ENCODE data around the gene HOMER1.

DNA sequence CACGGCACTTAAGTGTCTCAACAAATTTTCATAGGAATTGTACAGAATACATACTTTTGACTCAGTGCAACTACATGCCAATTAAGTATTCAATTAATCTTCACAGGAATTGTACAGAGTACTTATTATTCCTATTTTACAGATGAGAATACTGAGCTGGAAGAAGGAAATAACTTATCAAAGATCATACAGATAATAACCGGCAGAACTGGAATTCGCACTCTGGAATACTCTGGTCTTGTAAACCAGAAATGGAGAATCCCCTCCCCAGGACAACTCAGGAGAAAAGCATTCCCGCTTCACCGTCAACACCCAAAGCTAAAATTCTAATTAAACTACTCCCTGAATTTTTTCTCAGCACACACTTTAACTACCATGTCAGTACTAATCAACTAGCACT is 112.7 kb downstream of the HOMER1 start:
- TF ChIP-seq, protein P1, sequence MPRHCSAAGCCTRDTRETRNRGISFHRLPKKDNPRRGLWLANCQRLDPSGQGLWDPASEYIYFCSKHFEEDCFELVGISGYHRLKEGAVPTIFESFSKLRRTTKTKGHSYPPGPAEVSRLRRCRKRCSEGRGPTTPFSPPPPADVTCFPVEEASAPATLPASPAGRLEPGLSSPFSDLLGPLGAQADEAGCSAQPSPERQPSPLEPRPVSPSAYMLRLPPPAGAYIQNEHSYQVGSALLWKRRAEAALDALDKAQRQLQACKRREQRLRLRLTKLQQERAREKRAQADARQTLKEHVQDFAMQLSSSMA (CRISPR knock-in tag; IDR thresholded peaks at IDR 0.05) = no peak
- TF ChIP-seq ZNF3 (CRISPR knock-in tag; IDR thresholded peaks at IDR 0.05) (no peak), POLR2AphosphoS5 (IDR thresholded peaks at IDR 0.05; ENCODE audit: low read depth, low read length) (no peak), KLF6 (CRISPR knock-in tag; IDR thresholded peaks at IDR 0.05) (no peak), FOXJ3 (CRISPR knock-in tag; IDR thresholded peaks at IDR 0.05; ENCODE audit: borderline replicate concordance) (no peak), ZBTB42 (CRISPR knock-in tag; IDR thresholded peaks at IDR 0.05) (no peak), JUN (CRISPR knock-in tag; IDR thresholded peaks at IDR 0.05) (no peak), NPAS2 (CRISPR knock-in tag; IDR thresholded peaks at IDR 0.05; ENCODE audit: borderline replicate concordance) (no peak)
- TF ChIP-seq, protein P2, sequence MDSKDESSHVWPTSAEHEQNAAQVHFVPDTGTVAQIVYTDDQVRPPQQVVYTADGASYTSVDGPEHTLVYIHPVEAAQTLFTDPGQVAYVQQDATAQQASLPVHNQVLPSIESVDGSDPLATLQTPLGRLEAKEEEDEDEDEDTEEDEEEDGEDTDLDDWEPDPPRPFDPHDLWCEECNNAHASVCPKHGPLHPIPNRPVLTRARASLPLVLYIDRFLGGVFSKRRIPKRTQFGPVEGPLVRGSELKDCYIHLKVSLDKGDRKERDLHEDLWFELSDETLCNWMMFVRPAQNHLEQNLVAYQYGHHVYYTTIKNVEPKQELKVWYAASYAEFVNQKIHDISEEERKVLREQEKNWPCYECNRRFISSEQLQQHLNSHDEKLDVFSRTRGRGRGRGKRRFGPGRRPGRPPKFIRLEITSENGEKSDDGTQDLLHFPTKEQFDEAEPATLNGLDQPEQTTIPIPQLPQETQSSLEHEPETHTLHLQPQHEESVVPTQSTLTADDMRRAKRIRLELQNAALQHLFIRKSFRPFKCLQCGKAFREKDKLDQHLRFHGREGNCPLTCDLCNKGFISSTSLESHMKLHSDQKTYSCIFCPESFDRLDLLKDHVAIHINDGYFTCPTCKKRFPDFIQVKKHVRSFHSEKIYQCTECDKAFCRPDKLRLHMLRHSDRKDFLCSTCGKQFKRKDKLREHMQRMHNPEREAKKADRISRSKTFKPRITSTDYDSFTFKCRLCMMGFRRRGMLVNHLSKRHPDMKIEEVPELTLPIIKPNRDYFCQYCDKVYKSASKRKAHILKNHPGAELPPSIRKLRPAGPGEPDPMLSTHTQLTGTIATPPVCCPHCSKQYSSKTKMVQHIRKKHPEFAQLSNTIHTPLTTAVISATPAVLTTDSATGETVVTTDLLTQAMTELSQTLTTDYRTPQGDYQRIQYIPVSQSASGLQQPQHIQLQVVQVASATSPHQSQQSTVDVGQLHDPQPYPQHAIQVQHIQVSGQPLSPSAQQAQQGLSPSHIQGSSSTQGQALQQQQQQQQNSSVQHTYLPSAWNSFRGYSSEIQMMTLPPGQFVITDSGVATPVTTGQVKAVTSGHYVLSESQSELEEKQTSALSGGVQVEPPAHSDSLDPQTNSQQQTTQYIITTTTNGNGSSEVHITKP (CRISPR knock-in tag; IDR thresholded peaks at IDR 0.05; ENCODE audit: low read depth) = no peak
- TF ChIP-seq, protein P3, sequence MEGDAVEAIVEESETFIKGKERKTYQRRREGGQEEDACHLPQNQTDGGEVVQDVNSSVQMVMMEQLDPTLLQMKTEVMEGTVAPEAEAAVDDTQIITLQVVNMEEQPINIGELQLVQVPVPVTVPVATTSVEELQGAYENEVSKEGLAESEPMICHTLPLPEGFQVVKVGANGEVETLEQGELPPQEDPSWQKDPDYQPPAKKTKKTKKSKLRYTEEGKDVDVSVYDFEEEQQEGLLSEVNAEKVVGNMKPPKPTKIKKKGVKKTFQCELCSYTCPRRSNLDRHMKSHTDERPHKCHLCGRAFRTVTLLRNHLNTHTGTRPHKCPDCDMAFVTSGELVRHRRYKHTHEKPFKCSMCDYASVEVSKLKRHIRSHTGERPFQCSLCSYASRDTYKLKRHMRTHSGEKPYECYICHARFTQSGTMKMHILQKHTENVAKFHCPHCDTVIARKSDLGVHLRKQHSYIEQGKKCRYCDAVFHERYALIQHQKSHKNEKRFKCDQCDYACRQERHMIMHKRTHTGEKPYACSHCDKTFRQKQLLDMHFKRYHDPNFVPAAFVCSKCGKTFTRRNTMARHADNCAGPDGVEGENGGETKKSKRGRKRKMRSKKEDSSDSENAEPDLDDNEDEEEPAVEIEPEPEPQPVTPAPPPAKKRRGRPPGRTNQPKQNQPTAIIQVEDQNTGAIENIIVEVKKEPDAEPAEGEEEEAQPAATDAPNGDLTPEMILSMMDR (CRISPR knock-in tag; IDR thresholded peaks at IDR 0.05) = no peak
- TF ChIP-seq, protein P4, sequence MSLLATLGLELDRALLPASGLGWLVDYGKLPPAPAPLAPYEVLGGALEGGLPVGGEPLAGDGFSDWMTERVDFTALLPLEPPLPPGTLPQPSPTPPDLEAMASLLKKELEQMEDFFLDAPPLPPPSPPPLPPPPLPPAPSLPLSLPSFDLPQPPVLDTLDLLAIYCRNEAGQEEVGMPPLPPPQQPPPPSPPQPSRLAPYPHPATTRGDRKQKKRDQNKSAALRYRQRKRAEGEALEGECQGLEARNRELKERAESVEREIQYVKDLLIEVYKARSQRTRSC (CRISPR knock-in tag; IDR thresholded peaks at IDR 0.05; ENCODE audit: low read depth) = no peak
